HG02852 (cell line): ENCODE results near the gene ZNF205.
"Not testable (repeated sequence)": the region's sequence is repeated elsewhere in the genome, so short reads cannot be mapped to it uniquely, and the experiment has no call there.

Source experiments
- ATAC-seq: cut with Tn5 transposase; IDR thresholded peaks from one replicate; pipeline ENCODE4 v1.9.1; 2021; ENCODE audit warnings: mild to moderate bottlenecking, moderate library complexity; ENCODE audit not compliant: unreplicated experiment

Gene ZNF205

GRCh38 chr16:3165111-3165822 lies 52.9 kb downstream of the ZNF205 start:
- ATAC-seq, result no peak

- no peak for ATAC-seq
Measured at GRCh38 chr16:3166505-3166886, 54.1 kb downstream of the ZNF205 start.

GRCh38 chr16:3168729-3169128 lies 56.3 kb downstream of the ZNF205 start:
- ATAC-seq, result not testable (repeated sequence)
